ENCODE data around the gene GSPT1.
"Not testable (repeated sequence)": the region's sequence is repeated elsewhere in the genome, so short reads cannot be mapped to it uniquely, and the experiment has no call there.

Gene GSPT1

DNA sequence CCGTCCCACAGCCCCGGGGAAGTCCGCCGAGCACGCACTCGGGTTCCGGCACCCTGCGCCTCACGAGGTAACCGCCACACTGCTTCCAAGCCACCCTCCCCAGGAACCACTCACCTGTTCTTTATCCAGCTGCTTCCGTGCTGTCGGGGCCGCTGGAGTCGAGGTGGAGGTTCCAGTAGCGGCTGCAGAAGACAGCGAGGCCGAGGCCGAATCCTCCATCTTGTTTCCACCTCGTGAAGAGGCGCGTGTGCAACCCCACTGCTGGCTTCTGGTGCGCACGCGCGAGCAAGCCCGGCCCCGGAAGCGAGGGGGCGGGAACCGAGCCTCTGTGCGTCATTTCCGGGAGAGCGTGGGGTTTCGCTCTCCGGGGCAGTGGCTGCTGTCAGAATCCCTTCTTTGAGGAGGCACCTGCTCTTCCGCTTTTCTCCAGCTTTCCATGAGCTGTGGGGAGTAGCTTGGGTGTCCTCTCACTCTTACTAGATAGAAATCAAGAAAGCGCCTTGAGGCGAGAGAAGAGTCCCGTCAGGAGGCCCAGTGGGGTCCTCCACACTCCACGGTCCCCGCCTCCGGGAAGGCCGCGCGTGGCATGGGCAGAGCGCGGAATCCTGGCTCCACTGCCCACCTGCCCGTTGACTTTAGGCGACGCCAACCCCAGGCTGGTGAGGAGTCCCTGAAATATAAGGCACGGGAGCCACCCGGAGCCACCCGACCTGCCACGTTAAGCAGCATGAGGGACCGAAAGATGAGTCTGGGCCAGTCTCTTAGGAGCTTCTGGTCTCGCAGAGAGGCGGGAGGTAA is 64.3 kb downstream of the GSPT1 start, which contains the start of gene RSL1D1:
Gene RSL1D1 (minus strand): TSS at position 249 of the 798 bp plus-strand sequence. CDS start 30 bp downstream, at position 219.
- DNase-seq = peak; percentile 96

GRCh38 chr16:11848842-11849241 is 66.9 kb downstream of the GSPT1 start:
- no peak for DNase-seq

- no peak for DNase-seq
Measured at GRCh38 chr16:11844499-11844898, 71.3 kb downstream of the GSPT1 start.

GRCh38 chr16:11843861-11844260 is 71.9 kb downstream of the GSPT1 start:
- DNase-seq = no peak

GRCh38 chr16:11843206-11843605 is 72.5 kb downstream of the GSPT1 start:
- DNase-seq = no peak

DNA sequence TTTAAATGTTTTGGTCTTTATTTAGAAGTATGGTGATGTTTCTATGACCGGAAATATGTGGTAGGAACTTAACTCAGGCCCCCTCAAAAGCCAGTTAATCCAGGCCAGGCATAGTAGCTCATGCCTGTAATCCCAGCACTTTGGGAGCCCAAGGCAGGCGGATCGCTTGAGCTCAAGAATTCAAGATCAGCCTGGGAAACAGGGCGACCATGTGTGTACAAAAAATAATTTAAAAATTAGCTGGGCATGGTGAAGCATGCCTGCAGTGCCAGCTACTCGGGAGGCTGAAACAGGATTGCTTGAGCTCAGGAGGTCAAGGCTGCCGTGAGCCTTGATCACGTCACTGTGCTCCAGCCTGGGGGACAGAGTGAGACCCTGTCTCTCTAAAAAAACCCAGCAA is 74.7 kb downstream of the GSPT1 start:
- no peak for DNase-seq

DNA sequence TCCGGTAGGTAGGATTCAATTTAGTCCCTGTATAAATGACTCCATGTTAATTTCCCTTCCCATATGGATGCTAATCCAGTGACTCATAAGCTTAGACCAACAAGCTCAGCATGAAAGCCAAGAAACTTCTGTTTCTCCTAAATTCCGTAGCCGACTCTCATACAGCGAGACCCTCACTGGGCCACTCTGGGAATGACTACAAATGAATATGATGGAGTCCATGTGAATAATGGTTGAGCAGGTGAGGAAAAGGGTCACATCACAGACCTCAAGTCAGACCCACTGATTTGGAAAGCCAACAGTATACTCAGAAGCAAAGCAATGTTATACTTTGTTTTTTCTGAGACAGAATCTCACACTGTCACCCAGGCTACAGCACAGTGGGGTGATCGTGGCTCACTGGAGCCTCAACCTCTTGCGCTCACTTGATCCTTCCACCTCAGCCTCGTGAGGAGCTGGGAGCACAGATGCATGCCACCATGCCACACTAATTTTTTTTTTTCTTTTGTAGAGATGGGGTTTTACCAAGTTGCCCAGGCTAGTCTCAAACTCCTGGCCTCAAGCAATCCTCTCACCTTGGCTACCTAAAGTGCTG is 79.0 kb downstream of the GSPT1 start:
- DNase-seq = no peak

DNA sequence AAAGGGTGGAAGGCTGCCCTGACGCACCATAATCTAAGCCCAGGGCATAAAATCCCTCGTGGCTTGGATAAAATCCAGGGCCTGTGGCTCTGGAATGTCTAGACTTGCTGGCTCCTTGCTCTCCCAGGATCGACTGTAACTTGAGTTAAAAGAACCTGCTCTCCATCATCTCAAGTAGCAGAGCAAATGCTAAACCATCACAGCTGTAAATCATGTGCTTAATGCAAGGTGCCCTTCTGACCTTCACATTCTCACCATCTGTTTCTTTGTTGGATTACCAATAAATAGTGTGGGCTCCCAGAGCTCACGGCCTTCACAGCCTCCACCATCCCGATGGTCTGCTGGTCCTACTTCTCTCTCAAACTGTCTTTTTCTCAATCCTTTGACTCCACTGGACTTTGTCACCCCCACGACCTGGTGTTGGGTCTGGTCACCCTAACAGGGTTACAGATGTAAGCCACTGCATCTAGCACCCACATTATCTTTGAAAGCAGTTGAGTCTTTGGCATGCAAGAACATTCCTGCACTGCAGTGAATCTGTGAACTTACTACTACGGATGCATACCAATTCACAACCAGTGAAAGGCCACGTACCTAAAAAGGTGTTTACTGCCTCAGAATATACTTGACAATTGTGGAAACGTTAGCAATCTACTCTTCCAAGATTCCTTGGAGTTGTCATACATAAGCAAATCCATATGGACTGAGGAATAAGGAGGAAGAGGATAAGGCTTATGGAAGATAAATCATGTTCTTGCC is 79.7 kb downstream of the GSPT1 start:
- no peak for DNase-seq

DNA sequence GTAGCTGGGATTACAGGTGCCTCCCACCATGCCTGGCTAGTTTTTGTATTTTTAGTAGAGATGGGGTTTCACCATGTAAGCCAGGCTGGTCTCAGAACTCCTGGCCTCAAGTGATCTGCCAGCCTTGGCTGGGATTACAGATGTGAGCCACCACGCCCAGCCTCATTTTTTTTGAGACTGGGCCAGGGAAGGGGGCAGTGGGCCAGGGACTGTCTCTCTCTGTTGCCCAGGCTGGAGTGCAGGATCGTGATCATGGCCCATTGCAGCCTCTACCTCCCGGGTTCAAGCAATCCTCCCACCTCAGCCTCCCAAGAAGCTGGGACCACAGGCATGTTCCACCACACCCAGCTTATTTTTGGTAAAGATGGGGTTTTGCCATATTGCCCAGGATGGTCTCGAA is 80.4 kb downstream of the GSPT1 start:
- DNase-seq = no peak

DNA sequence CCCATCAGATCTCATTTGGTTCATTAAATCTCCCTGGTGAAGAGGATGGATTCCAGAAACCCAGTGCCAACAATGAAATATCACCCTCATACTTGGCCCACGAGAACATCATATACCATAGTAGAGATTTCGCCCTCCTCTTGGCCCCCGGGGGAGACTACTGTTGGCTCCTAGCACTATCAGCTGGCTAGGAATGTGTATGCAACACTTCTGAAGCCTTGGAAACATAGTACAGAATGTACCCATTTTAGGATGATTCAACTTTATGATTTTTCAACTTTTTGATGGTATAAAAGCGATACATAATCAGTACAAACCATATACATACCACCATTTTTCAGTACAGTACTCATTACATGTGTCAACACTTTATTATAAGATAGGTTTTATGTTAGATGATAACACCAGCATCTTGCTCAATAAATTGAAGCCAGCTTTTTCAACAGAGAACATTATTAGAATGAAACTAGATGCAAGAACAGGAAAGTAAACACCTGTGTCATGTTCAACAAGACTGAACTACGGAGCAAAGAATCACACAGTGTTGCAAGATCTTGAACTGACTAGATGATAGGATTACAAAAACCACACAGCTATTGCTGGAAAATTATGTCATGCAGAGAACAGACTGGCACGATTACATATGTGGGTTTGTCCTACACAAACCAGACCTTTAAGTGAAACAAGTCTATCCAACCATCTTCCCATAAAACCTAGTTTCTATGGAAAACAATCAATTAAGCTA is 81.6 kb downstream of the GSPT1 start:
- no peak for DNase-seq

GRCh38 chr16:11828696-11829095 is 87.1 kb downstream of the GSPT1 start:
- DNase-seq = no peak

GRCh38 chr16:11825520-11826165 is 90.1 kb downstream of the GSPT1 start:
- not testable (repeated sequence) for DNase-seq

DNA sequence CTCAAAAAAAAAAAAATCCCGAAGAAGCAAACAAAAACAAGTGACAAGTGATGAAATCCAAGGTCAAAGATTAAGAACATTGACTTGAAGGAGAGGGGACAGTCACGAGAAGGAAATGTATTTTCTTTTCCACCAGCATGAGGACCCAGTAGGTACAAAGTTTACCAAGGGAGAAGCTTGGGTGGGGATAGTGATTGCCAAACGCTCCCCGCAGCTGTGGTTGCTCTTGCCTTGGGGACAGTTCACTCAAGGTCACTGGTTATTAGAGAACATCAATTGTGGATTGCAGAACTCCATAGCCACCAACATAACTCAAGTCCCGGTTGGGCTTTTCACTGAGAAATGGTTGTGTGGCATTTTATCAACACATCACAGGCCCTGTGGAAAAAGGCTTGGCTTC is 91.4 kb downstream of the GSPT1 start:
- peak; percentile 2 for DNase-seq

GRCh38 chr16:11823645-11824044 is 92.1 kb downstream of the GSPT1 start:
- DNase-seq = not testable (repeated sequence)

- no peak for DNase-seq
Measured at GRCh38 chr16:11819798-11820197, 96.0 kb downstream of the GSPT1 start.

- not testable (repeated sequence) for DNase-seq
Measured at GRCh38 chr16:11818970-11819369, 96.8 kb downstream of the GSPT1 start.
